ENCODE results near the gene LIMS4.
"Not testable (repeated sequence)": the region's sequence is repeated elsewhere in the genome, so short reads cannot be mapped to it uniquely, and the experiment has no call there.

DNA sequence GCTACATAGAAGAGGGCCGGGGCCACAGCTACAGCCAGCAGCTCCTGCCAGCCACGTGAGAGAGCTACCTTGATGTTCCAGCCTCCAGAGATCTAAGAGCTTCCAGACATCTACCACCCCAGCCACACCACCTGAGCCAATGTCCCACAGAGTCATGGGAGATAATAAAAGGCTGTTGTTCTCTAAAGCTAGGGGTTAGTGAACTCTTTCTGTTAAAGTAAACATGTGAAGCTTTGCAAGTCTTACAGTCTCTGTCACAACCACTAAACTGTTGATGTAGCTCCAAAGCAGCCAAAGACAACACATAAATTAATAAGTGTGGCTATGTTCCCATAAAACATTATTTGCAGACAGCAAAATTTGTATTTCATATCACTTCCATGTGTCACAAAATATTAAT, 67.6 kb downstream of the LIMS4 start:
- TF ChIP-seq, protein P1, sequence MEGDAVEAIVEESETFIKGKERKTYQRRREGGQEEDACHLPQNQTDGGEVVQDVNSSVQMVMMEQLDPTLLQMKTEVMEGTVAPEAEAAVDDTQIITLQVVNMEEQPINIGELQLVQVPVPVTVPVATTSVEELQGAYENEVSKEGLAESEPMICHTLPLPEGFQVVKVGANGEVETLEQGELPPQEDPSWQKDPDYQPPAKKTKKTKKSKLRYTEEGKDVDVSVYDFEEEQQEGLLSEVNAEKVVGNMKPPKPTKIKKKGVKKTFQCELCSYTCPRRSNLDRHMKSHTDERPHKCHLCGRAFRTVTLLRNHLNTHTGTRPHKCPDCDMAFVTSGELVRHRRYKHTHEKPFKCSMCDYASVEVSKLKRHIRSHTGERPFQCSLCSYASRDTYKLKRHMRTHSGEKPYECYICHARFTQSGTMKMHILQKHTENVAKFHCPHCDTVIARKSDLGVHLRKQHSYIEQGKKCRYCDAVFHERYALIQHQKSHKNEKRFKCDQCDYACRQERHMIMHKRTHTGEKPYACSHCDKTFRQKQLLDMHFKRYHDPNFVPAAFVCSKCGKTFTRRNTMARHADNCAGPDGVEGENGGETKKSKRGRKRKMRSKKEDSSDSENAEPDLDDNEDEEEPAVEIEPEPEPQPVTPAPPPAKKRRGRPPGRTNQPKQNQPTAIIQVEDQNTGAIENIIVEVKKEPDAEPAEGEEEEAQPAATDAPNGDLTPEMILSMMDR (conservative IDR thresholded peaks at IDR 0.05 in 1 of 2, IDR thresholded peaks at IDR 0.05 in 1 of 2; ENCODE audit: low read depth in 1 of 2, low read length in 2 of 2) = not testable (repeated sequence)
- TF ChIP-seq EZH2 (IDR thresholded peaks at IDR 0.05; ENCODE audit: low read length, missing control alignments) = not testable (repeated sequence)

Data from fibroblast of lung (primary cell).